ENCODE results near the gene PDCD6IP. TPM values are rescaled to one million over a fixed set of nuclear protein-coding genes. Genes with fewer than 3 reads are reported as not detected.

PDCD6IP gene
- polyA plus RNA-seq, 3 donors = 88.8 to 100 (median 90.2) TPM

DNA sequence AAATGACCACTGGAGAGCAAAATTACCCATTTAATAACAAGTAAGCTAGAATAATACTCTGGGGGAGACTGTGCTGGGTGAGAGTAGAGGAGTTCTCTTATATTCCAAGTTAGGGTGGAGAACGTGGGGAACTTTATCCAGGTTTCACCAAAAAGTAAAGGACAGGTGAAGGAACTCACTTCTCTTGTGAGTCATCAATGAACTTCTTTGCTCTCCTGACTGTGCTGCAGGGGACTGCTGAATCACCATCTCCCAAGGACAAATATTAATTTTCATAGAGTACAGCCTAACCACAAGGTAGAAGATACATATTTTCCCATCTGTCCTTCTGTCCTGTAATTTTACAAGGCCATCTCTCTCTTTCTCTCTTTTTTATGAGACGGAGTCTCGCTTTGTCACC lies 8.3 kb upstream of the PDCD6IP start:
- H3K9ac ChIP-seq (ENCODE audit: insufficient read depth, low read length, poor library complexity, severe bottlenecking) = no peak overlapping the region
- H3K36me3 Mint-ChIP-seq = no peaks in the 10 kb centered on the region
- H3K36me3 ChIP-seq (replicated peaks in 1 of 2; ENCODE audit: control insufficient read depth in 1 of 2, insufficient read depth in 2 of 2, low read length in 2 of 2) = no peaks in the 10 kb centered on the region
- H3K4me1 Mint-ChIP-seq = peaks cover 20% of the 10 kb centered on the region
- no peaks in the 10 kb centered on the region for H3K27me3 ChIP-seq (ENCODE audit: control insufficient read depth in 2 of 2, insufficient read depth in 2 of 2, low read length in 2 of 2)
- H3K27ac Mint-ChIP-seq = peak overlapping the region in 1 of 7 donors; percentile 73
- no peak overlapping the region for H3K4me3 Mint-ChIP-seq
- TF ChIP-seq, protein P1, sequence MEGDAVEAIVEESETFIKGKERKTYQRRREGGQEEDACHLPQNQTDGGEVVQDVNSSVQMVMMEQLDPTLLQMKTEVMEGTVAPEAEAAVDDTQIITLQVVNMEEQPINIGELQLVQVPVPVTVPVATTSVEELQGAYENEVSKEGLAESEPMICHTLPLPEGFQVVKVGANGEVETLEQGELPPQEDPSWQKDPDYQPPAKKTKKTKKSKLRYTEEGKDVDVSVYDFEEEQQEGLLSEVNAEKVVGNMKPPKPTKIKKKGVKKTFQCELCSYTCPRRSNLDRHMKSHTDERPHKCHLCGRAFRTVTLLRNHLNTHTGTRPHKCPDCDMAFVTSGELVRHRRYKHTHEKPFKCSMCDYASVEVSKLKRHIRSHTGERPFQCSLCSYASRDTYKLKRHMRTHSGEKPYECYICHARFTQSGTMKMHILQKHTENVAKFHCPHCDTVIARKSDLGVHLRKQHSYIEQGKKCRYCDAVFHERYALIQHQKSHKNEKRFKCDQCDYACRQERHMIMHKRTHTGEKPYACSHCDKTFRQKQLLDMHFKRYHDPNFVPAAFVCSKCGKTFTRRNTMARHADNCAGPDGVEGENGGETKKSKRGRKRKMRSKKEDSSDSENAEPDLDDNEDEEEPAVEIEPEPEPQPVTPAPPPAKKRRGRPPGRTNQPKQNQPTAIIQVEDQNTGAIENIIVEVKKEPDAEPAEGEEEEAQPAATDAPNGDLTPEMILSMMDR (IDR thresholded peaks at IDR 0.05) = no peak
- intact Hi-C loops (cut with micrococcal nuclease) = loop anchor here (5.0 to 10.0 kb wide), 3 partner anchors 125 to 353 kb away; partner anchors contain the start of gene UBP1 (in 1 of the 2)
- WGBS (ENCODE audit: insufficient coverage) = 89% methylated on average over 3 of the region's 3 CpGs
- H3K9me3 ChIP-seq (replicated peaks in 1 of 2; ENCODE audit: control insufficient read depth in 1 of 2, insufficient read depth in 1 of 2, low read length in 2 of 2) = no peaks in the 10 kb centered on the region
- H3K27me3 Mint-ChIP-seq (ENCODE audit: low read depth in 3 of 3) = no peaks in the 10 kb centered on the region
- H3K9me3 Mint-ChIP-seq = no peaks in the 10 kb centered on the region
- no peaks in the 10 kb centered on the region for H4K20me1 ChIP-seq (ENCODE audit: insufficient read depth, low read length)
- no peak overlapping the region for H3K4me2 ChIP-seq (replicated peaks; ENCODE audit: extremely low read depth, low read length, poor library complexity, severe bottlenecking)
- H3K4me1 ChIP-seq (ENCODE audit: control insufficient read depth in 1 of 2, insufficient read depth in 2 of 2, low read length in 2 of 2) = peaks cover 13 to 20% of the 10 kb centered on the region in 2 donors
- H3K4me3 ChIP-seq (replicated peaks in 1 of 3; ENCODE audit: low read depth in 2 of 3, low read length in 3 of 3) = no peak overlapping the region
- no peak overlapping the region for H3K27ac ChIP-seq (ENCODE audit: low read depth in 1 of 2, low read length in 2 of 2)
- no peak overlapping the region for H2AFZ ChIP-seq (ENCODE audit: insufficient read depth, low read depth, low read length, poor library complexity, severe bottlenecking)
- peak in 1 of 3 donors; percentile 14 for DNase-seq
- H3K79me2 ChIP-seq (ENCODE audit: insufficient read depth, low read length) = no peaks in the 10 kb centered on the region

DNA sequence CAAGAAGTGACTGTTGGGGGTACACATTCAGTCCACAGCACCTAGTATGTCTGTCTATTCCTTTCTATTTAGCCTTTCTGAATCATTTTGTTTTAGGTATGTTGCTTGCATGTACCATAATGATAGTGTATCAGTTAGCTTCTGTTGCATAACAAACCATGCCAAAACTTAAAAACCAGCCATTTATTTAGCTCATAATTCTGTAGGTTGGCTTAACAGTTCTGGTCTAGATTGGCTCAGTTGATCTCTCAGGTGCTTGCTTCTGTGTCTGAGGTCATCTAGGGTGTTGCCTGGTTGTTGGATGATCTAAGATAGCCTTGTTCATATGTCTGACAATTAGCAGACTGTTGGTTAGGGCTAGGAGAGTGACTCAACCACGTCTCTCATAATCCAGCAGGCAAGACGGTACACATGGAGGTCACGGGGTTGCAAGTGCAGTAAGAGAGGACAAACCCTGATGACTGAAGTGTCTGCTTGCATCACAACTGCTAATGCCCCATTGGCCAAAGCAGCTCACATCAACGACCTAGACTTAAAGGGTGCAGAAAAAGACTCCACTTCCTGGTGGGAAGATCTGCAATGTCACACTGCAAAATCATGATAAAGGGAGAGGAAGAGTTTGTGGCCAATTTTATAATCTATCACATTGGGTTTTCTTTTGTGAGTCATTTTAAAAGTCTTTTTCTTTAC lies 6.8 kb upstream of the PDCD6IP start:
- Histone ChIP-seq H3K9ac (ENCODE audit: insufficient read depth, low read length, poor library complexity, severe bottlenecking) (no peak overlapping the region), H3K27ac (ENCODE audit: low read depth in 1 of 2, low read length in 2 of 2) (peak overlapping the region in 1 of 2 donors; percentile 63), H3K9me3 (replicated peaks in 1 of 2; ENCODE audit: control insufficient read depth in 1 of 2, insufficient read depth in 1 of 2, low read length in 2 of 2) (no peaks in the 10 kb centered on the region), H3K27me3 (ENCODE audit: control insufficient read depth in 2 of 2, insufficient read depth in 2 of 2, low read length in 2 of 2) (no peaks in the 10 kb centered on the region), H3K4me3 (replicated peaks in 1 of 3; ENCODE audit: low read depth in 2 of 3, low read length in 3 of 3) (no peak overlapping the region), H3K4me2 (replicated peaks; ENCODE audit: extremely low read depth, low read length, poor library complexity, severe bottlenecking) (peak overlapping the region; percentile 13), H2AFZ (ENCODE audit: insufficient read depth, low read depth, low read length, poor library complexity, severe bottlenecking) (no peak overlapping the region), H4K20me1 (ENCODE audit: insufficient read depth, low read length) (no peaks in the 10 kb centered on the region), H3K79me2 (ENCODE audit: insufficient read depth, low read length) (no peaks in the 10 kb centered on the region), H3K4me1 (ENCODE audit: control insufficient read depth in 1 of 2, insufficient read depth in 2 of 2, low read length in 2 of 2) (peaks cover 13 to 20% of the 10 kb centered on the region in 2 donors), H3K36me3 (replicated peaks in 1 of 2; ENCODE audit: control insufficient read depth in 1 of 2, insufficient read depth in 2 of 2, low read length in 2 of 2) (no peaks in the 10 kb centered on the region)
- Mint-ChIP-seq H3K36me3 (no peaks in the 10 kb centered on the region), H3K9me3 (no peaks in the 10 kb centered on the region), H3K4me3 (peak overlapping the region in 1 of 2 donors; percentile 59), H3K27me3 (ENCODE audit: low read depth in 3 of 3) (no peaks in the 10 kb centered on the region), H3K4me1 (peaks cover 32% of the 10 kb centered on the region), H3K27ac (peak overlapping the region; percentile 80 to 88 (median 86))
- peak; percentile 95 to 100 (median 96) for DNase-seq
- no CpG with 5 or more reads among the region's 4 CpGs for WGBS (ENCODE audit: insufficient coverage)
- TF ChIP-seq, protein P1 (IDR thresholded peaks at IDR 0.05) = no peak
- intact Hi-C loops (cut with micrococcal nuclease) = loop anchor here (5.0 to 10.0 kb wide), 3 partner anchors 127 to 354 kb away; partner anchors contain the start of gene UBP1 (in 1 of the 2)

Data from CD14-positive monocyte (primary cell).